BJ (cell line): ENCODE results near the gene SLC35F4. TPM values are rescaled to one million over a fixed set of nuclear protein-coding genes. Genes with fewer than 3 reads are reported as not detected.

Experiments used
- CTCF ChIA-PET: fragments of 350-600 bp; formaldehyde crosslinking; extraction: SDS; loops from one replicate; lab custom pipeline; 2021; ENCODE audit warnings: antibody characterized with exemption, inconsistent platforms; lab: Yijun Ruan, JAX
- POLR2A ChIA-PET: fragments of 300-600 bp; sonication (Branson Sonifier 250); formaldehyde crosslinking; extraction: SDS; loops from one replicate; lab custom pipeline; 2021; ENCODE audit warnings: antibody characterized with exemption; lab: Charles Lee
- DNase-seq: peaks from one replicate; pipeline ENCODE4 v3.0.0-alpha.2; 2011; ENCODE audit warnings: low read depth
- H3K27me3 ChIP-seq: 2 replicates; pipeline ENCODE4 v1.6.0; 2011; ENCODE audit warnings: low read length; ENCODE audit not compliant: control insufficient read depth, insufficient read depth
- H3K36me3 ChIP-seq: 2 replicates; pipeline ENCODE4 v1.5.1; 2011; ENCODE audit warnings: low read length; ENCODE audit not compliant: control insufficient read depth, insufficient read depth
- H3K4me3 ChIP-seq: 2 replicates; pipeline ENCODE4 v1.5.1; 2011; ENCODE audit warnings: low read depth, mild to moderate bottlenecking, control low read depth, low read length
- CTCF ChIP-seq: IDR thresholded peaks from 2 replicates; pipeline ENCODE4 v1.5.1; 2011; ENCODE audit warnings: low read depth, mild to moderate bottlenecking, control low read depth, inconsistent platforms, low read length, moderate library complexity; ENCODE audit not compliant: insufficient read depth
- polyA plus RNA-seq: library from polyadenylated mRNA; depleted of rRNA; stranded (reverse); fragments of >200 nt; gene quantifications from 2 replicates; pipeline ENCODE4 v1.2.3, GENCODE V29; 2011

Gene SLC35F4
- polyA plus RNA-seq, 1 experiment = not detected

GRCh38 chr14:57889245-57889644 lies 23.4 kb upstream of the SLC35F4 start:
- CTCF ChIA-PET = interaction anchor here (2.5 kb wide), 1 partner anchor 18 kb away, joined by 9 read pairs; no protein-coding TSS in a partner anchor
- TF ChIP-seq CTCF = no peak
- no peak for DNase-seq
- H3K27me3 ChIP-seq = no peaks in the 10 kb centered on the region
- POLR2A ChIA-PET = no interaction called here
- H3K36me3 ChIP-seq = no peaks in the 10 kb centered on the region
- H3K4me3 ChIP-seq = no peak overlapping the region

GRCh38 chr14:57884175-57884574 lies 18.3 kb upstream of the SLC35F4 start:
- no peak overlapping the region for H3K4me3 ChIP-seq
- ChIA-PET POLR2A (no interaction called here), CTCF (interaction anchor here (0.9 to 2.2 kb wide), 3 partner anchors 13 to 192 kb away, joined by 3 to 12 read pairs (median 3); no protein-coding TSS in a partner anchor)
- no peaks in the 10 kb centered on the region for H3K27me3 ChIP-seq
- H3K36me3 ChIP-seq = no peaks in the 10 kb centered on the region
- no peak for DNase-seq
- 0 out of 2 replicates have a peak, but pooled peaks have one; percentile 7 for TF ChIP-seq CTCF

GRCh38 chr14:57883061-57883460 lies 17.2 kb upstream of the SLC35F4 start:
- Histone ChIP-seq H3K4me3 (no peak overlapping the region), H3K27me3 (no peaks in the 10 kb centered on the region), H3K36me3 (no peaks in the 10 kb centered on the region)
- ChIA-PET POLR2A (no interaction called here), CTCF (interaction anchor here (1.4 to 2.0 kb wide), 2 partner anchors 11 to 196 kb away, joined by 3 to 9 read pairs; no protein-coding TSS in a partner anchor)
- no peak for DNase-seq
- TF ChIP-seq CTCF = no peak

GRCh38 chr14:57879516-57879915 lies 13.6 kb upstream of the SLC35F4 start:
- ChIA-PET CTCF (no interaction called here), POLR2A (no interaction called here)
- Histone ChIP-seq H3K36me3 (no peaks in the 10 kb centered on the region), H3K4me3 (no peak overlapping the region), H3K27me3 (no peaks in the 10 kb centered on the region)
- no peak for DNase-seq
- TF ChIP-seq CTCF = no peak

GRCh38 chr14:57875985-57876384 lies 10.1 kb upstream of the SLC35F4 start:
- no peak for DNase-seq
- TF ChIP-seq CTCF = no peak
- POLR2A ChIA-PET = no interaction called here
- CTCF ChIA-PET = no interaction called here
- Histone ChIP-seq H3K27me3 (no peaks in the 10 kb centered on the region), H3K4me3 (no peak overlapping the region), H3K36me3 (no peaks in the 10 kb centered on the region)
